GM18511 (cell line): ENCODE results near the gene SLPI.

ENCODE experiments used
- ATAC-seq: cut with Tn5 transposase; IDR thresholded peaks from one replicate; pipeline ENCODE4 v1.9.1; 2021; ENCODE audit warnings: mild to moderate bottlenecking, moderate library complexity; ENCODE audit not compliant: unreplicated experiment

The SLPI gene

GRCh38 chr20:45275338-45275737 is 21.0 kb upstream of the SLPI start:
- no peak for ATAC-seq

GRCh38 chr20:45269754-45270270 is 15.4 kb upstream of the SLPI start:
- no peak for ATAC-seq

- no peak for ATAC-seq
These were observed 14.7 kb upstream of the SLPI start for GRCh38 chr20:45269056-45269455.

GRCh38 chr20:45268531-45268930 is 14.2 kb upstream of the SLPI start:
- no peak for ATAC-seq

- no peak for ATAC-seq
These were observed 12.6 kb upstream of the SLPI start for GRCh38 chr20:45266977-45267376.

GRCh38 chr20:45263556-45264266 is 9.3 kb upstream of the SLPI start:
- ATAC-seq: no peak

GRCh38 chr20:45258664-45259063 is 4.3 kb upstream of the SLPI start:
- ATAC-seq: no peak

GRCh38 chr20:45258259-45258658 is 3.9 kb upstream of the SLPI start:
- ATAC-seq: no peak

GRCh38 chr20:45257711-45258110 is 3.3 kb upstream of the SLPI start:
- no peak for ATAC-seq

GRCh38 chr20:45257161-45257560 is 2.8 kb upstream of the SLPI start:
- no peak for ATAC-seq

GRCh38 chr20:45253261-45253660 is 1.1 kb downstream of the SLPI start:
- no peak for ATAC-seq

- ATAC-seq: no peak
These were observed 2.3 kb downstream of the SLPI start for GRCh38 chr20:45251884-45252560.

- ATAC-seq: no peak
These were observed 5.8 kb downstream of the SLPI start for GRCh38 chr20:45248609-45249008.

GRCh38 chr20:45247865-45248264 is 6.5 kb downstream of the SLPI start:
- ATAC-seq: no peak

- ATAC-seq: no peak
These were observed 8.3 kb downstream of the SLPI start for GRCh38 chr20:45246109-45246508.

GRCh38 chr20:45238139-45238538 is 16.2 kb downstream of the SLPI start:
- no peak for ATAC-seq

- ATAC-seq: no peak
These were observed 18.4 kb downstream of the SLPI start for GRCh38 chr20:45235995-45236394.

- ATAC-seq: no peak
These were observed 23.7 kb downstream of the SLPI start for GRCh38 chr20:45230631-45231030.

- ATAC-seq: no peak
These were observed 24.9 kb downstream of the SLPI start for GRCh38 chr20:45229264-45230056.

GRCh38 chr20:45226287-45226686 is 28.1 kb downstream of the SLPI start:
- ATAC-seq: no peak

GRCh38 chr20:45223136-45223535 is 31.2 kb downstream of the SLPI start:
- ATAC-seq: no peak

GRCh38 chr20:45221076-45221475 is 33.3 kb downstream of the SLPI start, which contains the start of gene SEMG2:
SEMG2 (plus strand) TSS chr20:45221373; CDS start chr20:45221390, 17 bp downstream.
- no peak for ATAC-seq
